ENCODE results near the gene CLUH.
"Not testable (repeated sequence)": the region's sequence is repeated elsewhere in the genome, so short reads cannot be mapped to it uniquely, and the experiment has no call there.

CLUH gene

DNA sequence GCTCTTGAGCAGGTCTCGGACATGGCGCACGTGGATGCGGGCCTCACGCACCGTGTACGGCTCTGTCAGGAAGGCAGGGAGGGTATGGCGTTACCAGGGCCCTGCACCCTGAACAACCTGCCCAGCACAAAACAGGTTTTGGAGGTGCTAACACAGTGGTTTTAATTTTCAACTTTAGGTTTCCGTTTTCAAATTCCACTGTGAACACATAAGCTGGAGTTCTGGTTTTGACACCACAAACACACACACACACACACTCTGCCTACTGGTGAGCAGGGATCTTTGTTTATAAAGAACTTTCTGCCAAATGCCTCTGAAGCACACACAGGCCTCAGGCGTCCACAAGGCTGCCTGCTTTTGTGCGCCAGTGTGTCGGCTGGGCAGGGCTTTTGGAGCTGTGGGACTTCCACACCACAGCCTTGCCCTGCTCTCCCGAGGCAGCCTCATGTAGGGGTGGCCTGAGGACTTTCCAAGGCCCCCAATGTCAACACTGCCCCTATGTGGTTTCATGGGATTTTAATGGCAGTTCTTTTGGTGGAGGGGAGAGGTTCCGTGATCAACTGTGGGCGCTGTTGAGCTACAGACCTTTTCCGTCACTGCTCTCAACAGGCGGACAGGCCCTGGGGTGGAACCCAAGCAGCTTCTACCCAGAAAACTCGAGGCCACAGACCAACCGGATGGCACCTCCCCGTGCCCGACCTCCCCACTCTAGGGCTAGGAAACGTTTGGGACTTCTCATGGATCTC lies 9.4 kb downstream of the CLUH start:
- no peak for DNase-seq (ENCODE audit: low read depth)

- no peak for DNase-seq (ENCODE audit: low read depth)
Measured at GRCh38 chr17:2701161-2701995, 10.2 kb downstream of the CLUH start.

- DNase-seq (ENCODE audit: low read depth), result no peak
Measured at GRCh38 chr17:2700491-2701141, 10.9 kb downstream of the CLUH start.

DNA sequence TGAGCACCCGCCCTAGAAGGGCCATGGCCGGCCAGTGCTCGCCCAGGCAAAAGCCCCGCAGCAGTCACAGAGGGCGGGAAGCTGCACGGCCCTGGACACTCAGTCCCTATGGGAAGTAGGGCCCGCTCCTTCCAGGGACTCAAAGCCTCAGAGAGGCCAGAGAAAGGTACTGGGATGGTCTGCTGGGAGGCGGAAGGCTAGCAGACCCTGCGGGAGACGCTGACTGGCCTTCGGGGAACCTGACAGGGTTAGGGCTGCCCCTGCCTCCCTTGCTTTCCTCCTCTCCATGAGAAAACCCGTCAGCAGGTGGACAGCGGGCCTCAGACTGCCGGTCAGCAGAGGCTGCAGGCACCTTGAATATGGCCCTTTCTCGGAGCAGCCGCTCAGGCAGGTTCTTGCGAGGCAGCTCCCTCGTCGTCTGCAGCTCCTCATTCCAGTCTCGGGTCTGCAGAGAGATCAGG lies 11.5 kb downstream of the CLUH start:
- no peak for DNase-seq (ENCODE audit: low read depth)

DNA sequence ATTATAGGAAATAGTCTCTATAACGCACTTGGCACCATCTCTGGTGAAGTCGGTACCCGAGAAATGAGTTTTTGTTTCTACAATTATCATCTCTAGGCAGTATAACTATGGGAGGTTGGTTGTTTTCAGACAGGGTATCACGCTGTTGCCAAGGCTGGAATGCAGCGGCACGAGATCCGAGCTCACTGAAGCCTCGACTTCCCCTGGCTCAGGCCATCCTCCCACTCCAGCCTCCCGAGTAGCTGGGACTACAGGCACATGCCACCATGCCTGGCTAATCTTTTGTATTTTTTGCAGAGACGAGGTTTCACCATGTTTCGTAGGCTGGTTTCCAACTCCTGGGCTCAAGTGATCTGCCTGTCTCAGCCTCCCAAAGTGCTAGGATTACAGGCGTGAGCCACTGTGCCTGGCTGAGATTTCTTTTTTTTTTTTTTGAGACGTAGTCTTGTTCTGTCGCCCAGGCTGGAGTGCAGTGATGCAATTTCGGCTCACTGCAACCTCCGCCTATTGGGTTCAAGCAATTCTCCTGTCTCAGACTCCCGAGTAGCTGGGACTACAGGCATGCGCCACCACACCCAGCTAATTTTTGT lies 12.3 kb downstream of the CLUH start:
- not testable (repeated sequence) for DNase-seq (ENCODE audit: low read depth)

DNA sequence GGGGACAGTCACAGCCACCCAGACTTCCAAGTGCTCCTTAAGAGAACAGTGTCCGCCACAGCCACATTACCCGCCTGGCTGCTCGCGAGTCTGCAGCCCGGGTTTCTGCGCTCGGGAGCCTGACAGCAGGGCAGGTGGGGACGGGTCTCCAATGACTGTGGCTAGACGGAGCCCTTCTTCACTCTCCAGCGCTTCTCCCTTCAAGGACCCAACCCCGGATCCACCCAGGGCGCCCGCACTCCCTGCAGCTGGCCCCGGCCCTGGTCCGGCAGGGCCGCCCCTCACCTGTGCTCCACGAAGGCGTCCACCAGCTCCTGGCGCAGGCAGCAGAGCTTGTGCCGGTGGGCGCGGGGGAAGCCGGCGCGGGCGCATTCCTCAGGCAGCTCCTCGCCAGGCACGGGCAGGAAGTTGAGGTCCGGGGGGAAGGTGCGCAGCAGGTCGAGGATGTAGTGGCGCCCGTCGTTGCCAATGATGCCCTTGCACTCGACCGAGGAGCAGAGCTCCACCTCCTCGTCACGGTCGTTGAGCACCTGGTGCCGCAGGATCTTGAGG lies 13.9 kb downstream of the CLUH start:
- DNase-seq (ENCODE audit: low read depth), result no peak

GRCh38 chr17:2695961-2696760 lies 15.4 kb downstream of the CLUH start:
- DNase-seq (ENCODE audit: low read depth), result no peak

- DNase-seq (ENCODE audit: low read depth), result no peak
Measured at GRCh38 chr17:2695243-2695960, 16.2 kb downstream of the CLUH start.

GRCh38 chr17:2694381-2695242 lies 17.0 kb downstream of the CLUH start:
- no peak for DNase-seq (ENCODE audit: low read depth)

DNA sequence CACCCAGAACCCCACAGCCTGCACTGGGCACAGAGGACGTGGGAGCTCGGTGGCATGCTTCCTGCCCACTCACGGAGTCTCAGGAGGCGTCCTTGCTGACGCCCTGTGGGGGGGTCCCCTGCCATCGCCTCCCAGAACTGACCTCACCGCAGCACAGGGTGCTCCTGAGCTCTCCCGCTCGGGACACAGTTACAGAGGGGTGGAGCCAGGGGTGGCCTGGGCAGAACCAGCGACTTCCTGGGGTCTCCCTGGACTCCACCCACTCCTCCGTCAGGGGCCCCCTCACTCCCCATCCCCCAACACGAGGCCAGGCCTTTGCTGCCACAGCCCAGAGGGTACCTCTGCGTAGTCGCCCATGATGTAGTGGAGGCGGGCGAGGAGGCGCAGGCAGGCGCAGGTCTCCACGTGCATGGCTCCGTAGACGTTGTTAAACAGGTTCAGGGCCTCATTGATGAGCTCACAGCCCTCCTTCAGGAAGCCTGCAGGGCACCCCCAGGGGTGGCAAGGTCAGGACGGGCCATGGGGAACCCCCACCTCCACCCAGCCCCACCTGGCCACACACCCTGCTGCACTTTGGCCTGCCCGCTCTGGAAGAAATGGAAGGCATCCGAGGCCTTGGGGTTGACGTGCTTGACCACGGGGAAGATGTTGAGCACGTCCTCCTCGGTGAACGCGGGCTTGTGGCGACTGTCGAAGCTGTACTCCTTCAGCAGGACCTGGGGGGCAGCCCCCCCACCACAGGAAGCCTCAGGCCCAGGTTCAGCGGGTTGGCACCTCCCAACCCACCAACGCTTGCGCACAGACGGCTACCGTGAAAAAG lies 17.8 kb downstream of the CLUH start:
- DNase-seq (ENCODE audit: low read depth), result no peak

GRCh38 chr17:2692781-2693135 lies 18.8 kb downstream of the CLUH start:
- no peak for DNase-seq (ENCODE audit: low read depth)

DNA sequence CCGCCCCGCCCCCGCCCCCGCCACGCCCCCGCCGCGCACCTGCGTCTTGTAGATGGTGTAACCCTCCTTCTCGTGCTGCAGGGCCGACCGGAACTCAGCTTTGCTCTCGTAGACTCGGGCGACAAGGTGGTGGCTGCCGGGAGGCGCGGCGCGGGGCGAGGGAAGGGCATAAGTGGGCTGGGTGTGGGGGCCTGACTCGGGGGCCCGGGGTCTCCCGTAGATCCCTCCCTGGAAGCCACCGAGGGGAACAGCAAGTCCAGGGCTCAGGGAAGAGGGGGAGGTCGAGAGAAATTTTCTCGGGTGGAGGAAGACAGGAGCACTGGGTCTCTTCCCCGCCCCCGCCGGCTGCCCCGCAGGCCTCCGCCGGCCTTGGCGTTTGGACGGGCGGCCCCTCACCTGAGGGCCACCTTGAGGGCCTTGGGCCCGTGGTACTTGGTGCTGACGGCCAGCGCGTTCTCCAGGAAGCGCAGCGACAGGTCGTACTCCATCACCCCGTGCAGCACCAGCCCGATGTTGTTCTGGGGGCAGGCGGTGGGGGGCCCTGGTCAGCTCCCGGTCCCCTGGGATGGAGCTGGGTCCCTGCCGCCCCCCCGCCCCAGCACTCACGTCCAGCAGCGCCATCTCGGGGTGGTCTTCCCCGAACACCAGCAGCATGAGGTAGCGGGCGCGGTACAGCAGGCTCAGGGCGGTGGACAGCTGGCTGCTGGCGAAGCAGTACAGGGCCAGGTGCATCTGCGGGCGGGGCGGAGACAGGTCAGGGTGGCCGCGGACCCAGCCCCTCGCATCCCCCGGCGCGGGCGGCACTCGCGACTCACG lies 19.4 kb downstream of the CLUH start:
- no peak for DNase-seq (ENCODE audit: low read depth)

DNA sequence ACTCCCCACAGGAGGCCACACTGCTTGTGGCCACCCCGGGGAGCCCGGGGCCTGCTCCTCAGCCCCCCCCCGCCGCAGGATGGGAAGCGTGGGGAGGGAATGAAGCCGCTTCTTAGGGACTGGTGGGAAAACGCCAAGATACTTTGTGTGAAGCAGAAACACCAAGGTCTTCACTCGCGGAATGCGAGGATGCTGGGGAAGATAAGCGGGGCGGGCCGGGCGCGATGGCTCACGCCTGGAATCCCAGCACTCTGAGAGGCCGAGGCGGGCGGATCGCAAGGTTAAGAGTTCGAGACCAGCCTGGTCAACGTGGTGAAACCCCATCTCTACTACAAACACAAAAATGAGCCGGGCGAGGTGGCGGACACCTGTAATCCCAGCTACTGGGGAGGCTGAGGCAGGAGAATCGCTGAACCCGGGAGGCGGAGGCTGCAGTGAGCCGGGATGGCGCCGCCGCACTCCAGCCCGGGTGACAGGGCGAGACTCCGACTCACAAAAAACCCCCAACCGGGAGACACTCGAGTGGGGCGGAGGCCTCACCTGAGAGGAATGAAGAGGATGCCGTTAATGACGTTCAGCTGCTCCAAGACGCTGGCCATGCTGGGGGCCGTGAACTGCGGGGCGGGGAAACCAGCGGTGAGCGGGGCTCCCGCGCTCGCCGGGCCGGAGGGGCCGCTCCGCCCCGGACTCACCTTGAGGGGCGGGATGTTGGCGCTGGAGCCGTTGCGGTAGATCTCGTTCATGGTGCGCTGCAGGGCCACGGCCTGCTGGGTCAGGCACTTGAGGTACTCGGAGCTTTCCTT lies 20.3 kb downstream of the CLUH start:
- DNase-seq (ENCODE audit: low read depth), result no peak

DNA sequence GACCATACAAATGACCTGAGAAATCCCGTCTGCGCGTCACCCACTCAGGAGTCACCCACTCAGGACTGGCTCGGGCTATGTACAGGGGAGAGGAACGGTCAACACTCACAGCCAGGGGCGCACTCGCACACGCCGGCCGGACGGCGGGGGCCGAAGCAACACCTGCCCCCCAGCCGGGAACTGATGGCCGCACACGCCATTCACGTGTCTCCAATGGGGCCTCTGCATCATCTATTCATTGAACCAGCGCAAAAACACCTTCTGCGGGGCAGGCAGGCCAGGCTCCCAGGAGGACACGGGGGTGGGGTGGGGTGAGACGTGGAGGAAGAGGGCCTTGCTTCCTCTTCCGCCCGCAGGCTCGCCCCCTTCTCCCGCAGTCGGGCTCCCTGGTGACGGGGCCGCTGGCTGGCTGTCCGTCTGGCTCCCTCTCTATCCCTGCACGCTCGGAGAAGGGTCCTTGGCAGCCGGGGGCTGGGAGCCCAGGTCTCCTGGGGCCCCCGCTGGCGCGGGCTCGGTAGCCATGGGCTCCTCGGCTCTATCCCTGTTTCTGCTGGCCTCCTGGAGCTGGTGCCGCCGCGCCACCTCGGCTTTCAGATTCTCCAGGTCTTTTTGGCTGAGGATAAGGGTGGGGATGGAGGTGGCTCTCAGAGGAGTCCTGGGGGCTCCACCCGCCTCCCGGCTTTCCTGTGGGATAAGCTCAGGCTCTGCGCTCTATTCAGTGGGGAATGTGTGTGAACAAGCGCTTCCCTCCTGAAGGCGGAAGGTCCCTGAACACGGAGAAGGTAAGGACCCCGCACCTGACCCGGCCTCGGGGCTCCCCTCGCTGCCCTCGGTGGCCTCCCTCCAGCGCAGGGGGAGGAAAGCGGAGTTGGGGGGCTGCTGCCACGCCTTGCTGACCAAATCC lies 21.1 kb downstream of the CLUH start:
- DNase-seq (ENCODE audit: low read depth), result no peak

DNA sequence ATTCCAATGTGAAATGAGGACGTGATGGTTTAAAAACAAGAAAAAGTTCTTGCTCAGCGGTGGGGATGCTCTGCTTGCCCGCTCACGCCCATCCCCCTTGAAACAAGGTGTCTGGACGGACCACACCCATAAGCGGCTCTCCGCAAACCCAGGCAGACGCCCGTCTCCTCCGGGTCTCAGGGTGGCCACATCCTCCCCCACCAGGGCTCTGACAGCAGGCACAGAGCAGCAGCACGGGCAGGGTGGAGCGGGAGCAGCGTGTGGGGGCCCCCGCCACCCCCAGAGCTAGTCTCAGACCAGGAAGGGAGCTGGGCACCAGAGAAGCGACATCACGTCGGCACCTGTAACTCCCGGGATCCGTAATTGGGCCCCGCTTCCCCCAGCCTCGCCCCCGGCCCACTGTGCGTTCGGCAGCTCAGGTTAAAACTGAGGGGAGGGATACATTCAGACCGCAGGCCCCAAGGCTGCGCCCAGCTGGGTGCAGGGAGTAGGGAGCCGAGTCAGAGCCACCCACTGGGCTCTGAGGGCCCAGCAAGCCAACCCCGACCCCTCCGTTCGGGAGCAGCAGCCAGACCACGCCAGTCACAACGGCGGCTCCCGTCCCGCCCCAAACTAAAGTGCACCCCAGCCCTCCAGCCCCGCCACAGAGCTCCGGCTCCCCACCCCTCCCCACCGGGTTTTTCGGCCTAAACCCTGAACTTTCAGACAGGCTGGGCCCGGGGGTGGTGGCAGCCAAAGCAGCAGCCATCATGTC lies 22.0 kb downstream of the CLUH start:
- DNase-seq (ENCODE audit: low read depth), result no peak
